Left lobe of liver (tissue), 2 donors: Measurements from ENCODE around the gene FMN1. TPM values are rescaled to one million over a fixed set of nuclear protein-coding genes. Genes with fewer than 3 reads are reported as not detected.
A peak's percentile ranks its signal among the peaks of the same experiment; 100 is the strongest.
"Not testable (repeated sequence)": the region's sequence is repeated elsewhere in the genome, so short reads cannot be mapped to it uniquely, and the experiment has no call there.

ENCODE experiments used
- ATAC-seq: fragments of 200-7000 bp; cut with Tn5 transposase; one replicate; pipeline ENCODE4 v1.9.1; 2020; ENCODE audit warnings: mild to moderate bottlenecking, moderate library complexity
- DNase-seq: peaks from one replicate; pipeline ENCODE4 v3.0.0-alpha.2; 2020; ENCODE audit warnings: low spot score
- total RNA-seq: library from RNA; stranded (reverse); gene quantifications from one replicate; pipeline ENCODE4 v1.2.1, GENCODE V29; 2021
- donor health status: DM: no; HTN: no; CAD: no; lungs with moderate emphysema.
- donor health status: DM: no; HTN: yes; CAD: no.

The FMN1 gene
- total RNA-seq, 1 donor from 2014 or later, result 1.2 TPM

DNA sequence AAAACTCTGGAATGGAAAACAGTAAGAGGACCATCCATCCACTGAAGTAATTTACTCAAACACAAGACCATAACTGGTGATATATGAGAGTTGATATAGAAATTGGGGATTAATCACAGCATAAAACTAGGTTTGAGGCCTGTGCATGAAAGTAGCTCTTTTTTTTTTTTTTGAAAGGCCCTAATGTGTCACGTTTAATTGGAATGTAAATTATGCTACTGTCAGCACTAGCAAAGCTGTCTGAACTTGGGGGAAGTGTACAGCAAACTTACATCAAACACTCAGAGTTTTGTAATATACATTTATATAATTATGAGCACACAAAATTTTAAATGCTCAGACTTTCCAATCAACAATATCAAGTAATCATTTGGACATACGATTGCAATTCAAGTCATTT is 322.6 kb downstream of the FMN1 start:
- DNase-seq, result no peak
- ATAC-seq, result no peak

DNA sequence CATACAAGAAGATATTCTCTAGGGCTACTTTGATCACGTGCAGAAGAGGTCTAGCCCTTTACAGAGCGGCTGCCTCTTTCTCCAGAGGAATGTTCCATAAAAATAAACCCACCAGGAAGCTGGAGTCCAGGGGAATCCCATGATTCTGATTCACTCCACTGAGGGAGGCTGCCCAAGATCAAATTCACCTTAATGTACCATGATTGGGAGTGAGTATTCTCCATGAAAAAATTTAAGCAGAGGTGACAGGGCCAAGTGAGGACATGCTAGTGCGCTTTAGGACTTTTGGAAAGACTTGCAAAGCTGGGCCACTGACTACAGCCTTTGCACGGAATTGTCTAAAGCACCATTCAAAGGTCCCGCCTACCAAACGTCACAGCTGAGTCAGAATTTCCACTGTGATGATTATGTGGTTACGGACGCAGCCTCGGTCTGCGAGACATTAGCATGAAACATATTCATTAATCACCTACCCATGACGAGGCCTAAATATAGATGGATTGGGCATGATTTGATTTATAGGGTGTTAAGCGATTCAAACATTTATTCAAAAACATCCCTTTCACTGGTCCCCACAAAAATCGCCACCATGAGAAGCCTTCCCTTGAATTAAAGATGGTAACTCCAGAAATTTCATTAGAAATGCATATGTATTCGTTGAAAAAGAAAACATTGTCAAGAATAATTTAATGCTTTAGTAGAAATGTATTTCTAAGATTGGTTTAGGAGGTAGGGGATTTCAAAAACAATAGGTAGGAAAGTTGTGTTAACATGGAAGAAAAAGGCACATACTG is 324.1 kb downstream of the FMN1 start:
- no peak for ATAC-seq
- DNase-seq, result no peak

DNA sequence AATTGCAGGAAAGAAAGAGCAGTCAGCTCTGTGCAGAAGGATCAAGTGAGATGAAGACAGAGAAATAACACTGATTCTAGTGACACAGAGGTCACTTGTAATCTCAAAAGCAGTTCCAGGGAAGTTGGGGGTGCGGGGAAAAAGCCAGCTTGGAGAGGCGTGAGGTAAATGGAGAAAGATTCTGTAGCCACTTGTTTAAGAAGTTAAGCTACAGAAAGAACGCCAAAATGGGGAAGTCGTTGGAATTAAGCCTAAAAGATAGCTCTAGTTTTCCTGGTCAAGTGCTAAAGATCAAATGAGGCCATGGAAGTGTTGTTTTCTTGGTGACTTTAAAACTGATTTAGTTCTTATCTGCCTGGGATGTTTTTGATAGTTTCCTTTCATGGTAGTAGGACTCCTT is 324.7 kb downstream of the FMN1 start:
- DNase-seq, result no peak

DNA sequence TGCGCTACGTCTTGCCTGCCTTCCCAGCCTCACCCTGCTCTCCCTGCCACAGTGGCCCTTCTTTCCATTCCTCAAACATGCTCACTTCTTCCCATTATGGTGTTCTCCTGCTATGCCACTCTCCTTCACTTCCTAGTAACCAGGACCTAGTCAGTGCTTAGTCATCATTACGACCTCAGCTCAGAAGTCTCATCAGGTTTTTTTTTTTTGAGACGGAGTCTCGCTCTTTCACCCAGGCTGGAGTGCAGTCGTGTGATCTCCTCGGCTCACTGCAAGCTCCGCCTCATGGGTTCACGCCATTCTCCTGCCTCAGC is 327.2 kb downstream of the FMN1 start:
- no peak for DNase-seq
- peak; percentile 22 for ATAC-seq

More for the DNA sequence above, 324.7 kb downstream of the FMN1 start:
- ATAC-seq, result no peak

DNA sequence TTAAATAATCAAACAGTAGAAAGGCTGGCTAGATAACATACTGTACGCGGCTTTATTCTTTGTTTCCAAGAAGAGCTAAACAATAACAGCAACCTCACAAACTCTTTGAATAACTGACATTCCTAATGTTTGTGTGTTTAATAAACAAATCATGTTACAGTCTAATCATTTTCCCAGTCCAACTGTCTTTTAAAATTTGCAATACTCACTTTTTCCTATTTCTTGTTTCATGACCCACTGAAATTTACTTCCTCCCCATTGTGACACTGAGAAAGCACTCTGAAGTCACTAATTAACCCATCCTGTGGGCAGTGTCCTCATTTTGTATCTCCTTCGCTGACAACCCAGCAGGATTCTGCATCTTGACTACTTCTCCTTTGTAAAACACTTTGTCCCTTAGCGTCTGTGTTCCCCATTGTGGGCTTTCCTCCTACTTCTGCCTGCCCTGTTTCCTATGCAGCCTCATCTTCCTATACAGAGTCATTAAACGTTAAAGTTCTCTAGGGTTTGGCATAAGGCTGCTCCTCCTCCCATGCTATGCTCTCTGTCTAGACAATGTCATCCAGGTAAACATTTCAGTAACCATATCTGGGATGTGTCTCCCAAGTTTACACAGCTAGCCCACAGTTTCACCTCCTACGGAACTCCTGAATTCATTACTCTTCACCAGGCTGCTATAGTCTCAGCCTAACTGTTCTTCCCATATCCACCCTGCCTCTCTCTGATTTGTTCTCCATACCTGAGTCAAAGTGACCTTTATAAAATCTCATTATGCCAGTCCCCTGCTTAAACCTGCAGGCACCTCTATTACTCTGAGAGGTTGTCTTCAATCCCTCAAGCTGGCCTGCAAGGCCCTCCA is 327.8 kb downstream of the FMN1 start:
- peak; percentile 41 for ATAC-seq
- no peak for DNase-seq

DNA sequence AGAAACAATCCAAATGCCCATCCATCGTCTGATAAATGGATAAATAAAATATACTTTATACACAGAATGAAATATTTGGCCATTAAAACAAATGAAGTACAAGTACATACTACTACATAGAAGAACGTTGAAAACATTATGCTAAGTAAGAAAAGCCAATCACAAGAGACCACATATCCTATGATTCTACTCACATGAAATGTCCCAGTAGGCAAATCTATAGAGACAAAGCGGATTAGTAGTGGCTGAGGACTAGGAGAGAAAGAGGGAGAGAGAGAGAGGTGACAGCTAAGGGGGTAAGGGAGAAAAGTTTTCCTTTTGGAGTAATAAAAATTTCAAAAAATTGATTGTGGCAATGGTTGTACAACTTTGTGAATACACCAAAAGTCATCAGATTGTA is 329.7 kb downstream of the FMN1 start:
- DNase-seq (no peak), ATAC-seq (no peak)

DNA sequence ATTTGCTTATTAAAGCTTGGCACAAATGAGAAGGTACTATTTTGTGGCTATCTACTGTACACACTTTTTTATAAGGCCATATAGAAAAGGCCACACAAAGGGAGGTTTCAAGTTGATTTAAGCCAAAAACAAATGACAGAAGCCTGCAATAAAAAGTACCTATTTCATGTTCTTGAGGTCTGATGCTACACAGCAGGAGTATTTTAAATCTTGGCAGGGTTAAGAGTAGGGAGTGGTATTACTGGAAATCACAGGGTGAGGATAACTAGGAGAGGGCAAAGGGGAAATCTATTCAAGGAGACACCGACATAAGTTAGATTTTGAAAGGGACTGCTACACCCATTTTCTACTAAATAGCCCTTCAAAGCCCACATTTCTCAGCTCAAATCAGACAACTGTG is 330.5 kb downstream of the FMN1 start:
- no peak for ATAC-seq
- no peak for DNase-seq

DNA sequence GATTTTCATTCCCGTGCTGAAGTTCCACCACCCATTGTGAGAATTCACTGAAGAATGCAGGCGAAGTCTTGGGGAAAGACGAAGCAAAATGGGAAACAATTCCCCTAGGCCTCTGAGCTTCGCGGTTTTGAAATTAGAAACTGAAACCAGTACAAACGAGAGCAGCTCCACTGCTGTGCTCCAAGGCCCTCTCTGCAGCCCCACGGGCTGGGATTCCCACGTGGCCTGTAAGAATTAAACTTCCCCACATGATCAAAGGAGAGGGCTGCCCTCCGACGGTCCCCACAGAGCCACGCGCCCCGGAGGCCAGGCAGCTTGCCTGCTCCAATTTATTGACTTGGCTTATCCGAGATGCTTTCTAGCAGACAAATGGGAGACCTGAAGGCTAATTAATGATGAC is 332.8 kb downstream of the FMN1 start:
- ATAC-seq, result peak; percentile 68

DNA sequence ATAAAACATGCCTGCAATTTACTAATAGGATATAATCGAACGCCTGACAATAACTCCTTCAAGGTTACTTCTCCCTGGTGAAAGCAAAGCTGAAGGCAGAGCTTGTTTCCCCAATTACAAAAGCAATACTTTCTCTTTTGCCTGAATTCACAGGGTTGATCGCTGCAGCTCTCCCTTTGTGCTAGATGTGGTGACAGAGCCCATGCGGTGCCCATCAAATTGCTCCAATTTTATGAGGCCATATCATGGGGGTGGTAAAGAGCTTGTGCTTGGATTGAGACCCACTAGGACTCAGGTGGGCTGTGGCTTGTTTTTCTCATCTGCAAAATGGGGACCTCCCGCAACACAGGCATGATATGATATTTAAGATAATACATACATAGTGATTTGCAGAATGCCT is 333.3 kb downstream of the FMN1 start:
- ATAC-seq (no peak), DNase-seq (no peak)

More for the DNA sequence above, 332.8 kb downstream of the FMN1 start:
- DNase-seq, result no peak

DNA sequence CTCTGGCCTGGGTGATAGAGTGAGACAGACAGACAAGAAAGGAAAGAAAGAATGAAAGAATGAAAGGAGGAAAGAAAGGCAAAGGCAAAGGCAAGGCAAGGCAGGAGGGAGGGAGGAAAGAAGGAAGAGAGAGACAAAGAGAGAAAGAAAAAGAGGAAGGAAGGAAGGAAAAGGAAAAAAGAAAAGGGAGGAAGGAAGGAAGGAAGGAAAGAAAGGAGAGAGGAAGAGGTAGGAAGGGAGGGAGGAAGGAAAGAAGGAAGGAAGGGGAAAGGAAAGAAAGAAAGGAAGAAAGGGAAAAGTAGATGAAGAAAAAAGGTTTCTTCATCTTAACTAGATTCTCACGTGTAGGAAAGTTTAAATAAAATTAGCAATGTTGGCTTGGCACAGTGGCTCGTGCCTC is 334.5 kb downstream of the FMN1 start:
- DNase-seq, result no peak
- no peak for ATAC-seq

DNA sequence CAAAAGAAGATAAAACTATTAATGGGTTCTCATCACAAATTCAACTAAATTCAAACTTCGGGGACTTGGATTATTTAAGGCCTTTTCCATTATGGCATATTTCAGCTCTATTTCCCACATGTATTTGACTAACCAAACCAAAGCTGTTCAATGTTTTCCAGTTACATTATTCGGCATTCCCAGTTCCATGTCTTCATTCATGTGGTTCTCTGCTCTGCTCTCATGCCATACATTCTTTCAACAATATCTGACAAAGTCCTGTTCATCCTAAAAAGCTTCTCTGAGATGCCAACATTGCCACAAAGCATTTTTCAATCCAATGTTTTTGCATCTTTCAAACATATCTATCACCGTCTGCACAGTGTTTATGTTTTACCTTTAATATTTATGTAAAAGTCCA is 335.3 kb downstream of the FMN1 start:
- ATAC-seq, result no peak
- DNase-seq, result no peak

DNA sequence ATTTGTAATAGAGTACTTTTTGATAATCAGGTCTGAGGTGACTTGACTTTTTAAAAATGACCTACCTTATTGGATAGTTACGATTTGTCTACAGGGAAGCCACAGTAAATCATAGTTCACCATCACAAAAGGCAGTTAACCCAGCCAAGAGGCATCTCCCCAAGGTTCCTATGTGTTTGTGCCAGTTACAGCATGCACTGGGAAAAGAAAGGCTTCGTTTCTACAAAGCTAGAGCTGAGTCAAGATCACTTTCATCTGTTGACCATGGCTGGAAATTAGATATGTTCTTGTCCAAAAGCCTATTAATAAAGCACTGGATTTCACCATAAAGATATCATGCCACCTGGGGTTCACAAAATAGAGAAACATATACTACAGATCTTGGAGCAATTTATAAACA is 336.8 kb downstream of the FMN1 start:
- DNase-seq, result no peak
- ATAC-seq, result no peak

DNA sequence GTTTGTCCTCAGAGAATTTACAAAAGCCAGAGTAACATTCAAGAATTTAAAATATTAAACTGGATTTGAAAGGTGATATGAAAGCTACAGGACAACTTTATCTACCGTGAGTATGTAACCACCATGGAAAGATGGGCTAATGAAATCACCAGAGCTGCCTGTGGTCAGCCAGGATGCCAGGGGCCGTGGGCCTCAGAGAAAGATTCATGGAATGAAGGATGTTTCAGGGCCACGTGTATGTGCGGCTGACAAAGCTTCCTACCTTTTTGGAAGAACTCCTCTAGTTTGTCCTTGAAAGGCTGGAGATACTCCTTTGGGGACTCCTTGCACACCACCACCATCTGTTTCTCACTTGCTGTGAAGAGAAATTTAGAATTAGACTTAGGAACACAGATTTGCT is 337.8 kb downstream of the FMN1 start:
- ATAC-seq, result no peak
- DNase-seq, result no peak

DNA sequence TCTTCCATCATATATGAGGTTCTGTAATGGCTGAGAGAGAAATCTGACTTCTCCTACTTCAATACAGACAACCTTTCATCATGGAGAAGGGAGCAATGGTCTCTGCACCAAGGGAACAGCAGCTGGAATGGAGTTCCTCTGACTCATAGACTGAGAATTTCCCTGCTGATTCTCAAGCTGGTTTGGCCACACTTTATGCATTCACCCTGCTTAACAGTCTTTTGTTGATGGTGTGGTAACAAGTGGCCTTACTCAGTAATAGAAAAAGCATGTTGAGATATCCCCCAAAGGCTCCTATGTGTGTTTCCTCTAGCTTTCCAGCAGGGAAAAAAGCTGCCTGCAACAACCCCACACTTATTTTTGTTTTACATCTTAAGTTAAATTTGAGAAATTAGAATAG is 338.6 kb downstream of the FMN1 start:
- ATAC-seq, result no peak
- no peak for DNase-seq

DNA sequence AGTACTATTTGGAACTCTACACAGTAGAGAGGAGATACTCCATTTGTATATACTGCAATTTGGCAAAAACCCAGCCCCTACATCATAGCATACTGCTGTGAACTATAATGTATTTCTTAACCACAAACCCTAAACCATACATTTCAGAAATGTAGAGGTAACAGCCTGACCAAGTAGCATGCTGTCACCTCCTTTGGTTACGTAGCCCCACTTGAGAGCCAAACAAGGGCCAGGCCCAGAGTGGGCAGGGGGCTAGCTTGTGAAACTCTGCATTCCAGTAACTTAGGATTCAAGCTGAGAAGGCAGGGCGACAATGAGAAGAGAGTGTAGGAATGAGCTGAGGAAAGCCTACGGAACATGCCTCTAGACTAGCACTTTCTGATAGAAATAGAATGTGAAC is 340.9 kb downstream of the FMN1 start:
- DNase-seq (no peak), ATAC-seq (no peak)

DNA sequence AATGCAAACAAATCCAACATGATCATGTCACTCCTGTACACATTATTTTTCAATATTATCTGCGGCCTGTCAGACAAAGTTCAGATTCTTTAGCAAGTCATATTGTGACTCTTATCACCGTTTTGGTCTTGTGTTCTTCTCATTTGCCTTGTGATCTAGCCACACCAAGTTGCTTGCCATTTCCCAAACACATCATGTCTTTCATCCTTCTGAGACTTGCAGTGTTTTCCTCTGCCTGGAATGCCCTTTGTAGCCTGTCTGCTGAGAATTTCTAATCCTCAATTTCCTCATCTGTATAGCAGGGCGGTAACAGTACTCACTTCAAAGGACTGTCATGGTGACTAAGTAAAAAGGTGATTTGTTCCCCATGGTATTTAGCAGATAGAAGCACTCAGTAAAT is 341.7 kb downstream of the FMN1 start:
- ATAC-seq (no peak), DNase-seq (no peak)

DNA sequence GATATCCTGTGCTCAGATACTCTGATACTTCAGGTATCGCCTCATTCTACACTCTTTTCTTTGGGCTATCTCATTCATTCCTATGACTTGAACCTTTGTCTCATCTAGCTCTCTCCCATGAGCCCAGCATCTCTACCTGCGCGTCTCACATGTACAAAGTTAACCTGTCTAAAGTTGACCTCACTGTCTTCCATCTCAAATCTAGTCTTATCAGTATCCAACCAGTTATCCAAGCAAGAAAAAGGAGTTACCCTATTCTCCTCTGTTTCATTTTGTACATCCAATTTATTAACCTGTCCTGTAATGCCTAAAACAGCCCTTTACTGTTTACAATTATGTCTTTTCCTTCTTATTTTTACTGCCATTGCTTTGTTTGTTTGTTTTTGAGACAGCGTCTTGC is 342.5 kb downstream of the FMN1 start:
- DNase-seq, result no peak
- no peak for ATAC-seq

DNA sequence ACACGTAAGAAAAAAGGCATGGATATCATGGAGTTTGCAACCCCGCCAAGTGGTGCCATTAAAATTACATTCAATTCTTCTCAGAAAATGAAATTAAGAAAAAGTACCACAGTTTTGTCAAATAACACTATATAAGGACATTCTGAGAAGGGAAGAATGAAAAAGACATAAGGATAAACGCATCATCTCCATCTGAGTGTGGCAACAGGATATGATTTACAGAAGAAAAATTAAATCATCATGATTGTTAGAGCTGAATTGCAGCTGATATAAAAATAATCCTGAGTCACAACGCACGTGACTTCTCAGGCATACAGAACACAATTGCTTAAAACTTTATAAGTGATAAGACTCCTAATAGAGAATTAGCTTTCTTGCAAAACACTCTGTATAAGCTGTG is 342.9 kb downstream of the FMN1 start:
- ATAC-seq (no peak), DNase-seq (no peak)

DNA sequence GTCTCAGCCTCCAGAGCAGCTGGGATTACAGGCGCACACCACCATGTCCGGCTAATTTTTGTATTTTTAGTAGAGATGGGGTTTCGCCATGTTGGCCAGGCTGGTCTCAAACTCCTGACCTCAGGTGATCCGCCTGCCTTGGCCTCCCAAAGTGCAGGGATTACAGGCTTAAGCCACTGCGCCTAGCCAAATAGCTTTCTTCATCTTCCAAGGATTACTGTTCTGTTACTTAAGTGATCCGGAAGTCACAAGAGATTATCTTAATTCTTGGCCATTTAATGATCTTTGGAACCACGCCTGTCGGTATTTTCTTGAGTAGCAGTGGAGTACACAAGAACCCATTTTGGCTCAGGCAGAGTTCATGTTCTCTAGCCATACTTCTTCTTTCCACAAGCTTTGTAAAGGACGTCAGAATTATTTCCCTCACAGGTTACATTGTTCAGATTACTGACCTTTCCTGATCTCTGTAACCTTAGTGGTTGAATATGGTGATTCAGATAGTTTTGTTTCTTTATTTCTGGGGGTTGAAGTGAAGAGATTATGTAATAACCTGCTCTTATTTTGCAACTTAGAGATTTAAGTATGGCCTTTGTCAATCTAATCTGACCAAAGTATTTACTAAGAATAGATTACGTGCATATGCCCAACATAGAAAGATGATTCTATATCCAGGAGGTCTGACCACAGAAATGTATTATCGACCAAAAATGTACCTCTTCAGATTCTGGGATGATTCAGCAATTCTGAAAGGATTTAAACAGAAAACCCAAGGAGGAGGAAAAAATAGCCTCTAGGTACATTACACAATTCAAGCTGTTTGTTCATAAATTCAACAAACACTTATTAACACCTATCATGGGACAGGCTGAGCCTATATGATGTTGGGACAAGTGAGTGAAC is 344.5 kb downstream of the FMN1 start:
- ATAC-seq, result no peak

DNA sequence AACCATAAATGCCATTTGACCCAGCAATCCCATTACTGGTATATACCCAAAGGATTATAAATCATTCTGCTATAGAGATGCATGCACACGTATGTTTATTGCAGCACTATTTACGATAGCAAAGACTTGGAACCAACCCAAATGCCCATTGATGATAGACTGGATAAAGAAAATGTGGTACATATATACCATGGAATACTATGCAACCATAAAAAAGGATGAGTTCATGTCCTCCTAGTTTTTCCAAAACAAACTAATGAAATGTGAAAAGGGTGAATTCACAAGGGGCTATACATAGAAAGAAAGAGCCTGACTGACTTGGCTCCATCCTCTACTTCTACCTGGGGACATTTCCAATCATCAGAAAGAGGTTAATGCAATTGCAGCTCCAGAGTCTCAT is 347.8 kb downstream of the FMN1 start:
- ATAC-seq, DNase-seq: not testable (repeated sequence)

More for the DNA sequence above, 344.5 kb downstream of the FMN1 start:
- no peak for DNase-seq

DNA sequence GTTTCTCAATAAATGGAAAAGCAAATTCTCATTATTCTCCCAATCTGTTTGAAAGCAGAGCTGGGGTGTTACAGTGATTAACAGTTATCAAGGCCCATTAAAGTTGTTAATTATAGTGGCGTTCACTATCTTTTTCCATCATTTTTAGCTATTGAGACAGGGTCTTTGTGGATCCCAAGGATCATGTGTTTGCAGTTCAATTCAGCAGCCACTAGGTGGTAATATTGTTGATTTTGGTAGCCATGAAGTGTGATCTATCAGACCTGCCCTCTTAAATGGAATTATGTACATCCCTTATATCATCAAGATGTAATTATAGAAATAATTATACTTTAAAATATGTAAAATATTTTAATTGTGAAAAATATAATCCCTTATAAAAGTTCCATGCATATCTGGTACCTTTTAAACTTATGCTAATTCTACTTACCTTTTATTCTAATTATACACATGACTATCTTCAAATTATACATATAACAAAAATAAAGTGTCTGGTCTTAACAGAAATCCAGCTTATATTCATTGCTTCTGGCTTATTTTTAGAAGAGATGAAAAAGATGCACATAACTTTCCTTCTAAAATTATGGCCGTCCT is 350.3 kb downstream of the FMN1 start:
- DNase-seq (no peak), ATAC-seq (peak; percentile 71)
